ENCODE data around the gene LSM2. TPM values are rescaled to one million over a fixed set of nuclear protein-coding genes. Genes with fewer than 3 reads are reported as not detected.

LSM2 gene
- total and polyA plus RNA-seq, 9 of the 15 experiments (the other 6 are each of a cell fraction or from before 2014, with no cell fraction given) = 154 to 407 (median 223) TPM

- BruUV-seq (replicated peaks) = no TSS peak
- no peaks in the 10 kb centered on the region for H3K9me3 ChIP-seq (replicated peaks; ENCODE audit: control insufficient read depth, insufficient read depth, low read depth, low read length)
- CTCF ChIA-PET (ENCODE audit: low intra/inter-chr PET ratio) = interaction anchor here (1.1 to 1.3 kb wide), 2 partner anchors 22 to 245 kb away, joined by 3 to 4 read pairs; partner anchors contain the start of gene ATP6V1G2
- no peaks in the 10 kb centered on the region for H3K9me1 ChIP-seq (ENCODE audit: control insufficient read depth, insufficient read depth, low read length)
- FAIRE-seq = peak; percentile 80
- in situ Hi-C loops (cut with MboI) (no loop called here), intact Hi-C loops (cut with micrococcal nuclease) (no loop called here)
- 0 out of 2 replicates have a peak, but pooled peaks cover 3% of the 10 kb centered on the region for H4K20me1 ChIP-seq (replicated peaks; ENCODE audit: control insufficient read depth, insufficient read depth, low read length)
- no peak overlapping the region for H3K4me3 ChIP-seq
- 67% methylated on average over 12 of the region's 12 CpGs for WGBS (ENCODE audit: insufficient coverage, low coverage, missing lambda C conversion rate)
- H3K4me1 ChIP-seq (replicated peaks in 1 of 2; ENCODE audit: control insufficient read depth in 2 of 2, insufficient read depth in 2 of 2, low read length in 2 of 2) = peaks cover 17 to 42% of the 10 kb centered on the region in 2 experiments
- peak; percentile 66 for ATAC-seq
- H3K27ac ChIP-seq (ENCODE audit: extremely low read depth, low read depth, low read length) = peak overlapping the region; percentile 1; the same call in 1 of the 3 replicates
- POLR2A ChIA-PET = interaction anchor here (0.6 to 4.8 kb wide), 22 partner anchors 12 to 1062 kb away, joined by 3 to 47 read pairs (median 4); partner anchors contain the start of genes DDAH2, GPANK1, HSPA1A and HSPA1B
- no peak overlapping the region for H2AFZ ChIP-seq (ENCODE audit: low read depth, low read length)
- H3K27me3 ChIP-seq (ENCODE audit: control insufficient read depth in 2 of 2, insufficient read depth in 2 of 2, low read length in 2 of 2) = no peaks in the 10 kb centered on the region
- H3K9ac ChIP-seq (ENCODE audit: insufficient read depth in 1 of 2, low read depth in 2 of 2, low read length in 2 of 2) = peak overlapping the region in 1 of 2 experiments; percentile 59; a peak in 2 of 4 replicates
- H3K4me2 ChIP-seq (ENCODE audit: insufficient read depth, low read length) = no peak overlapping the region
- H3K36me3 ChIP-seq (ENCODE audit: control insufficient read depth, insufficient read depth, low read length) = peaks cover 68% of the 10 kb centered on the region
- peaks cover 59% of the 10 kb centered on the region for H3K79me2 ChIP-seq (ENCODE audit: control insufficient read depth, insufficient read depth, low read length)
- peak; percentile 84 to 87 (median 84) for DNase-seq (ENCODE audit: extremely low read depth in 1 of 4, low spot score in 3 of 4)
- peak; percentile 46 for TF ChIP-seq VEZF1 (CRISPR knock-in tag; IDR thresholded peaks at IDR 0.05)
- no peak for TF ChIP-seq HINFP (tag; conservative IDR thresholded peaks at IDR 0.05; ENCODE audit: low read depth)
- no peak for TF ChIP-seq NFE2 (IDR thresholded peaks at IDR 0.05; ENCODE audit: low read depth)
- TF ChIP-seq ETV1 (tag; conservative IDR thresholded peaks at IDR 0.05; ENCODE audit: low read depth) = 0 out of 2 replicates have a peak, but pooled peaks have one; percentile 24
- TF ChIP-seq MEIS2 (IDR thresholded peaks at IDR 0.05; ENCODE audit: partially characterized antibody) = no peak
- TF ChIP-seq MYNN (IDR thresholded peaks at IDR 0.05) = no peak
- peak; percentile 20; the same call in 1 of the 2 replicates for TF ChIP-seq MYNN (CRISPR knock-in tag; IDR thresholded peaks at IDR 0.05)
- TF ChIP-seq ZBTB7A (IDR thresholded peaks at IDR 0.05; ENCODE audit: borderline replicate concordance, control insufficient read depth, low read depth, low read length) = 0 out of 2 replicates have a peak, but pooled peaks have one; percentile 50
- no peak for TF ChIP-seq ZNF133 (CRISPR knock-in tag; IDR thresholded peaks at IDR 0.05)
- no peak for TF ChIP-seq ZNF280B (CRISPR knock-in tag; IDR thresholded peaks at IDR 0.05)
- no peak for TF ChIP-seq POLR2AphosphoS2 (IDR thresholded peaks at IDR 0.05; ENCODE audit: low read length)
- TF ChIP-seq ZNF431 (CRISPR knock-in tag; IDR thresholded peaks at IDR 0.05) = no peak
Measured at GRCh38 chr6:31791324-31792089, 15.3 kb downstream of the LSM2 start.
